Lung (tissue), 12 donors: ENCODE measurements around the gene NKIRAS1. TPM values are rescaled to one million over a fixed set of nuclear protein-coding genes. Genes with fewer than 3 reads are reported as not detected.

Source experiments
- ATAC-seq: fragments of 200-7000 bp; cut with Tn5 transposase; one replicate; pipeline ENCODE4 v1.9.1; 2020; ENCODE audit warnings: moderate number of reproducible peaks; ENCODE audit not compliant: insufficient read depth, low FRiP score
- DNase-seq, 3 donors: peaks; one replicate each; pipeline ENCODE4 v3.0.0-alpha.2; 2013 to 2017
- H3K27ac ChIP-seq, 2 donors: one replicate each; pipeline ENCODE4 v1.5.1; 2013; ENCODE audit warnings: mild to moderate bottlenecking in 2 of 2, moderate library complexity in 2 of 2, control low read depth in 1 of 2, inconsistent platforms in 1 of 2, low read depth in 1 of 2, low read length in 1 of 2
- H3K27me3 ChIP-seq, 3 donors: one replicate each; pipeline ENCODE4 v1.5.1; 2013; ENCODE audit warnings: low read length in 2 of 3; ENCODE audit not compliant: control insufficient read depth in 3 of 3, insufficient read depth in 3 of 3
- H3K36me3 ChIP-seq, 4 donors: one replicate each; pipeline ENCODE4 v1.5.1; 2013; ENCODE audit warnings: low read length in 4 of 4, mild to moderate bottlenecking in 1 of 4, moderate library complexity in 1 of 4; ENCODE audit not compliant: control insufficient read depth in 4 of 4, insufficient read depth in 4 of 4
- H3K4me1 ChIP-seq, 5 donors: one replicate each; pipeline ENCODE4 v1.5.1; 2013; ENCODE audit warnings: low read length in 5 of 5, mild to moderate bottlenecking in 2 of 5, moderate library complexity in 1 of 5; ENCODE audit not compliant: control insufficient read depth in 5 of 5, insufficient read depth in 5 of 5
- H3K4me3 ChIP-seq: one replicate; pipeline ENCODE4 v1.5.1; 2013; ENCODE audit warnings: mild to moderate bottlenecking, control low read depth, moderate library complexity
- H3K9ac ChIP-seq, 2 donors: one replicate each; pipeline ENCODE4 v1.5.1; 2013; ENCODE audit warnings: low read length in 2 of 2, control low read depth in 1 of 2; ENCODE audit not compliant: insufficient read depth in 1 of 2
- H3K9me3 ChIP-seq, 4 donors: one replicate each; pipeline ENCODE4 v1.5.1; 2013; ENCODE audit warnings: low read length in 3 of 4, mild to moderate bottlenecking in 1 of 4, moderate library complexity in 1 of 4; ENCODE audit not compliant: control insufficient read depth in 4 of 4, insufficient read depth in 3 of 4
- CTCF ChIP-seq: IDR thresholded peaks from 2 replicates; pipeline ENCODE4 v1.5.1; 2012; ENCODE audit warnings: mild to moderate bottlenecking; ENCODE audit errors: control extremely low read depth, extremely low read depth
- WGBS, 2 donors: extraction: QIAGEN DNeasy Blood & Tissue Kit; methylation state at CpG; one replicate each; pipeline ENCODE4 v1.1.7; 2013; 5-methylcytosine and 5-hydroxymethylcytosine counted together
- polyA plus RNA-seq, 2 donors: library from polyadenylated mRNA; stranded (reverse); fragments of 200-250 nt; gene quantifications; one replicate each; pipeline ENCODE4 v1.2.1, GENCODE V29; 2013
- total RNA-seq, 2 donors: library from RNA; depleted of rRNA in 1 of 2; stranded (reverse); fragments of >200 nt in 1 of 2; gene quantifications; one replicate each; pipeline ENCODE4 v1.2.1, GENCODE V29; 2014 to 2021
- donor health status: control.
- donor health status: control.
- donor health status: Bipolar disorder and iron deficiency.
- donor health status: healthy.
- donor health status: DM: yes; HTN: yes; CAD: no.

NKIRAS1 gene
- total and polyA plus RNA-seq, 4 donors = 6.7 to 17.1 (median 9.1) TPM

GRCh38 chr3:23867838-23868237 is 49.0 kb downstream of the NKIRAS1 start:
- DNase-seq (no peak), ATAC-seq (no peak)
- Histone ChIP-seq H3K27ac (no peak overlapping the region), H3K9ac (no peak overlapping the region), H3K27me3 (no peaks in the 10 kb centered on the region), H3K4me1 (peaks cover 16 to 37% (median 22%) of the 10 kb centered on the region in 5 donors), H3K9me3 (no peaks in the 10 kb centered on the region), H3K36me3 (no peaks in the 10 kb centered on the region), H3K4me3 (no peak overlapping the region)
- 71 to 88% methylated on average over 1 of the region's 1 CpG for WGBS, 2 donors
- no peak for TF ChIP-seq CTCF

- Histone ChIP-seq H3K9me3 (no peaks in the 10 kb centered on the region), H3K9ac (no peak overlapping the region), H3K4me3 (no peak overlapping the region), H3K4me1 (peaks cover 17 to 37% (median 23%) of the 10 kb centered on the region in 5 donors), H3K27me3 (no peaks in the 10 kb centered on the region), H3K27ac (no peak overlapping the region), H3K36me3 (no peaks in the 10 kb centered on the region)
- ATAC-seq (no peak), DNase-seq (no peak)
- no peak for TF ChIP-seq CTCF
- 44 to 45% methylated on average over 1 of the region's 1 CpG for WGBS, 2 donors
Observed at GRCh38 chr3:23867400-23867799, 49.4 kb downstream of the NKIRAS1 start.

GRCh38 chr3:23865595-23866396 is 51.0 kb downstream of the NKIRAS1 start:
- peak; percentile 51 to 85 (median 77) for DNase-seq
- ATAC-seq = peak; percentile 47
- Histone ChIP-seq H3K36me3 (peaks cover 0 to 6% (median 2%) of the 10 kb centered on the region in 4 donors), H3K4me1 (peaks cover 17 to 37% (median 23%) of the 10 kb centered on the region in 5 donors), H3K9ac (peak overlapping the region in 1 of 2 donors; percentile 30), H3K4me3 (no peak overlapping the region), H3K27me3 (no peaks in the 10 kb centered on the region), H3K27ac (peak overlapping the region; percentile 37 to 52), H3K9me3 (no peaks in the 10 kb centered on the region)
- TF ChIP-seq CTCF = no peak
- WGBS, 2 donors = 57 to 72% methylated on average over 6 of the region's 6 CpGs
